Keratinocyte (primary cell): ENCODE data around the gene CIPC. TPM values are rescaled to one million over a fixed set of nuclear protein-coding genes. Genes with fewer than 3 reads are reported as not detected.

Experiments used
- DNase-seq: peaks from one replicate; pipeline ENCODE4 v3.0.0-alpha.2; 2011; ENCODE audit warnings: low read depth, missing footprints, low spot score
- FAIRE-seq: peaks from 2 replicates; lab custom pipeline; 2011; peaks lifted over from hg19 to GRCh38; lab: Jason Lieb, UNC
- H2AFZ ChIP-seq: 2 replicates; pipeline ENCODE4 v1.6.0; 2012; ENCODE audit warnings: low read length, control low read depth, inconsistent platforms; ENCODE audit not compliant: control insufficient read depth
- H3K27ac ChIP-seq: 2 replicates; pipeline ENCODE4 v1.5.1; 2011; ENCODE audit warnings: low read length; ENCODE audit not compliant: control insufficient read depth, insufficient read depth
- H3K27me3 ChIP-seq: 3 replicates; pipeline ENCODE4 v1.6.0; 2011; ENCODE audit warnings: low read length; ENCODE audit not compliant: control insufficient read depth, insufficient read depth; ENCODE audit errors: extremely low read depth
- H3K36me3 ChIP-seq, 2 experiments: 2 replicates in 1 of 2; 3 replicates in 1 of 2; pipeline ENCODE4 v1.5.1; 2011; ENCODE audit warnings: low read length in 2 of 2, mild to moderate bottlenecking in 1 of 2; ENCODE audit not compliant: control insufficient read depth in 2 of 2, insufficient read depth in 2 of 2; ENCODE audit errors: extremely low read depth in 1 of 2
- H3K4me1 ChIP-seq: 3 replicates; pipeline ENCODE4 v1.5.1; 2011; ENCODE audit warnings: low read length; ENCODE audit not compliant: control insufficient read depth, insufficient read depth; ENCODE audit errors: extremely low read depth
- H3K4me2 ChIP-seq: 3 replicates; pipeline ENCODE4 v1.6.0; 2011; ENCODE audit warnings: low read depth, low read length; ENCODE audit not compliant: control insufficient read depth, insufficient read depth; ENCODE audit errors: extremely low read depth
- H3K4me3 ChIP-seq, 3 experiments: fragments of 200-600 bp in 1 of 3; sonication (generic) in 1 of 3; 2 replicates in 2 of 3; 3 replicates in 1 of 3; pipeline ENCODE4 v1.5.1; 2011 to 2016; ENCODE audit warnings: low read length in 3 of 3, mild to moderate bottlenecking in 3 of 3, control low read depth in 2 of 3, inconsistent platforms in 1 of 3, low read depth in 1 of 3, mixed read lengths in 1 of 3, mixed run types in 1 of 3, moderate library complexity in 1 of 3; ENCODE audit not compliant: control insufficient read depth in 2 of 3, insufficient read depth in 2 of 3; ENCODE audit errors: extremely low read depth in 1 of 3
- H3K79me2 ChIP-seq: 2 replicates; pipeline ENCODE4 v1.6.0; 2012; ENCODE audit warnings: low read length; ENCODE audit not compliant: control insufficient read depth, insufficient read depth
- H3K9ac ChIP-seq: 3 replicates; pipeline ENCODE4 v1.6.0; 2011; ENCODE audit warnings: low read length; ENCODE audit not compliant: control insufficient read depth, insufficient read depth; ENCODE audit errors: extremely low read depth
- H3K9me1 ChIP-seq: 3 replicates; pipeline ENCODE4 v1.6.0; 2011; ENCODE audit warnings: low read length; ENCODE audit not compliant: control insufficient read depth, insufficient read depth; ENCODE audit errors: extremely low read depth
- H3K9me3 ChIP-seq: 2 replicates; pipeline ENCODE4 v1.5.1; 2012; ENCODE audit warnings: low read depth, low read length; ENCODE audit not compliant: control insufficient read depth
- H4K20me1 ChIP-seq: 3 replicates; pipeline ENCODE4 v1.6.0; 2011; ENCODE audit warnings: low read length; ENCODE audit not compliant: control insufficient read depth, insufficient read depth; ENCODE audit errors: extremely low read depth
- EZH2 ChIP-seq: IDR thresholded peaks from one replicate; pipeline ENCODE4 v1.6.1; 2012; ENCODE audit warnings: inconsistent platforms, mild to moderate bottlenecking, low read length, moderate library complexity
- dilution Hi-C: fragments of 300-500 bp; cut with MboI; formaldehyde crosslinking; loops from one replicate; pipeline ENCODE4 v1.7.0; 2020; ENCODE audit warnings: low sequenced_read_pairs; ENCODE audit not compliant: extremely low pct_ligation_motif_present
- polyA plus RNA-seq, 5 experiments: library from polyadenylated mRNA; depleted of rRNA in 3 of 5; stranded (reverse) in 3 of 5; stranded (forward) in 1 of 5; unstranded in 1 of 5; fragments of >200 nt; gene quantifications; 1 replicate in 1 of 5; 2 replicates in 3 of 5; 3 replicates in 1 of 5; pipeline versions ENCODE4 v1.2.1 to v1.2.3, GENCODE V29; 2011 to 2012; ENCODE audit warnings: missing spikeins in 2 of 5, low read depth in 1 of 5, low replicate concordance in 1 of 5
- TF ChIP-seq, protein P1 (sequence below), 3 experiments: IDR thresholded peaks in 1 of 3; conservative IDR thresholded peaks in 1 of 3; optimal IDR thresholded peaks in 1 of 3; 2 replicates in 2 of 3; 3 replicates in 1 of 3; pipeline versions ENCODE3 to v1.5.1; 2011; ENCODE audit warnings: low read length in 3 of 3, mild to moderate bottlenecking in 3 of 3, moderate library complexity in 2 of 3, control low read depth in 1 of 3, inconsistent platforms in 1 of 3; ENCODE audit not compliant: insufficient read depth in 2 of 3; ENCODE audit errors: extremely low read depth in 1 of 3

Gene CIPC
- polyA plus RNA-seq, 1 donor (not counting 4 experiments of a cell fraction or from before 2014, with no cell fraction given), result 13.2 TPM

DNA sequence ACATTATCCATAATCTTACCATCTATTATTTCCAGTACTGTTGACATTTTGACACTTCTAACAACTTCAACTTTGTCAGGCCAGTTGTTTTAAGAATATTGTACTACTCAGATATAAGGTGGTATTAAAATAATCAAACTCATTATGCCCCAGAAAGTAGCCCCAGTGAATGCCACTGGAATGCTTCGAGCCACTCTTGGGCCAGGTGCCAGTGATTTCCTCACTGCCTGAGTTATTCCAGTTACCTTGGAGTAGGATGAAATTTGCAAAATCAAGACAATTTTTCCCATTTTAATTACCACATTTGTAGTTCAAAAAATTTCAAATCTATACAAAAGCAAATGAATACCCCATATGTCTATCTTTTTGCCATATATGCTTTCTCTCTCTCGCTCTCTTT lies 9.2 kb downstream of the CIPC start:
- FAIRE-seq (no peak), DNase-seq (no peak)
- Histone ChIP-seq H3K36me3 (peaks cover 4 to 13% of the 10 kb centered on the region in 2 experiments), H3K9me3 (no peaks in the 10 kb centered on the region), H3K27ac (no peak overlapping the region), H2AFZ (no peak overlapping the region), H3K9ac (no peak overlapping the region), H3K4me3 (no peak overlapping the region), H3K4me1 (peaks cover 5% of the 10 kb centered on the region), H3K27me3 (no peaks in the 10 kb centered on the region), H3K79me2 (peaks cover 11% of the 10 kb centered on the region), H3K9me1 (no peaks in the 10 kb centered on the region), H3K4me2 (no peak overlapping the region), H4K20me1 (no peaks in the 10 kb centered on the region)
- dilution Hi-C loops, result no loop called here
- TF ChIP-seq EZH2, result no peak
- TF ChIP-seq, protein P1, sequence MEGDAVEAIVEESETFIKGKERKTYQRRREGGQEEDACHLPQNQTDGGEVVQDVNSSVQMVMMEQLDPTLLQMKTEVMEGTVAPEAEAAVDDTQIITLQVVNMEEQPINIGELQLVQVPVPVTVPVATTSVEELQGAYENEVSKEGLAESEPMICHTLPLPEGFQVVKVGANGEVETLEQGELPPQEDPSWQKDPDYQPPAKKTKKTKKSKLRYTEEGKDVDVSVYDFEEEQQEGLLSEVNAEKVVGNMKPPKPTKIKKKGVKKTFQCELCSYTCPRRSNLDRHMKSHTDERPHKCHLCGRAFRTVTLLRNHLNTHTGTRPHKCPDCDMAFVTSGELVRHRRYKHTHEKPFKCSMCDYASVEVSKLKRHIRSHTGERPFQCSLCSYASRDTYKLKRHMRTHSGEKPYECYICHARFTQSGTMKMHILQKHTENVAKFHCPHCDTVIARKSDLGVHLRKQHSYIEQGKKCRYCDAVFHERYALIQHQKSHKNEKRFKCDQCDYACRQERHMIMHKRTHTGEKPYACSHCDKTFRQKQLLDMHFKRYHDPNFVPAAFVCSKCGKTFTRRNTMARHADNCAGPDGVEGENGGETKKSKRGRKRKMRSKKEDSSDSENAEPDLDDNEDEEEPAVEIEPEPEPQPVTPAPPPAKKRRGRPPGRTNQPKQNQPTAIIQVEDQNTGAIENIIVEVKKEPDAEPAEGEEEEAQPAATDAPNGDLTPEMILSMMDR (optimal IDR thresholded peaks at IDR 0.05 in 1 of 3, IDR thresholded peaks at IDR 0.05 in 1 of 3, conservative IDR thresholded peaks at IDR 0.05 in 1 of 3; ENCODE audit: extremely low read depth in 1 of 3, insufficient read depth in 2 of 3, low read length in 3 of 3), result no peak

DNA sequence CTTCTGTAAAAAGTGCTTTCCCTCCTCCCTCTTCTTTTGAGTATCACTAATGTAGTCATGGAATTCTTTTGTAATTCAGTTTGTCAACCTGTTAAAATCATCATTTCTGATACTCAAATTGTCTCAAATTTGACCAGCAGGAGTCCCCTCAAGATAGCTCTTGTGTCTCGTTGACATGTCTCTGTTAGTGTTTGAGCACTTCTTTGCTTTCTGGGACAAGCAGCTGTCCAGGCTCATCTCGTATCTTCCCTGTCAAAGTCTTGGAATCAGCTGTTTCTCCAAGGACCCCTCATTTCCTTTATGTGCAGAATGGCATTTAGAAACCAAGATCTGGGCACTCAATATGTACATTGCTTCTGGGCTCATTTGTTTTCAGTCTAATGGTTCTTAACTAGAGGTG lies 10.7 kb downstream of the CIPC start:
- no peak overlapping the region for H3K27ac ChIP-seq
- no peaks in the 10 kb centered on the region for H4K20me1 ChIP-seq
- DNase-seq (no peak), FAIRE-seq (no peak)
- no peaks in the 10 kb centered on the region for H3K9me3 ChIP-seq
- no peaks in the 10 kb centered on the region for H3K27me3 ChIP-seq
- peaks cover 5% of the 10 kb centered on the region for H3K79me2 ChIP-seq
- no peak overlapping the region for H3K9ac ChIP-seq
- no peaks in the 10 kb centered on the region for H3K9me1 ChIP-seq
- dilution Hi-C loops, result no loop called here
- H3K4me2 ChIP-seq, result no peak overlapping the region
- H3K4me1 ChIP-seq, result peaks cover 5% of the 10 kb centered on the region
- TF ChIP-seq, protein P1 (optimal IDR thresholded peaks at IDR 0.05 in 1 of 3, IDR thresholded peaks at IDR 0.05 in 1 of 3, conservative IDR thresholded peaks at IDR 0.05 in 1 of 3; ENCODE audit: extremely low read depth in 1 of 3, insufficient read depth in 2 of 3, low read length in 3 of 3), result no peak
- TF ChIP-seq EZH2, result no peak
- H3K36me3 ChIP-seq, result peaks cover 10 to 13% of the 10 kb centered on the region in 2 experiments
- H2AFZ ChIP-seq, result no peak overlapping the region
- no peak overlapping the region for H3K4me3 ChIP-seq
